ENCODE measurements around the gene IL31. TPM values are rescaled to one million over a fixed set of nuclear protein-coding genes. Genes with fewer than 3 reads are reported as not detected.

Gene IL31
- polyA plus RNA-seq, 10 donors = not detected

DNA sequence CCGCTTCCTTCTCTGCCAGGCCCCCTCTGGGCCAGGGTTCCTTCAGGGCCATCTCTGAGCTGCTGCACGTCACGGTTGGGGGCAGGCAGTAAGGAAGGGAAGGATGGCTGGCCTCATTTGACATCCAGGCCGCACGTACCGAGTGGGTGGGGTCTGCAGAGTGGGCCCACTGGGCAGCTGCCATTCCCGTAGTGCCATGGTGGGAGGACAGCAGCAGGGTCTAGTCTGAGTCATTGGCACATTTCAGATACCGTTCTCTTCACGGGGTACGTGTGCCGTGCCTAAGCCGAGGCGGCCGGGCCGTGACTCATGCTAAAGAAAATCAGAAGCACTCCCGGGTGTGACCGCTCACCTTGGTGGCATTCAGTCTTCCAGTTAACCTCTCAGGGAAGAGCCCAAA is 43.9 kb downstream of the IL31 start:
- DNase-seq = no peak

DNA sequence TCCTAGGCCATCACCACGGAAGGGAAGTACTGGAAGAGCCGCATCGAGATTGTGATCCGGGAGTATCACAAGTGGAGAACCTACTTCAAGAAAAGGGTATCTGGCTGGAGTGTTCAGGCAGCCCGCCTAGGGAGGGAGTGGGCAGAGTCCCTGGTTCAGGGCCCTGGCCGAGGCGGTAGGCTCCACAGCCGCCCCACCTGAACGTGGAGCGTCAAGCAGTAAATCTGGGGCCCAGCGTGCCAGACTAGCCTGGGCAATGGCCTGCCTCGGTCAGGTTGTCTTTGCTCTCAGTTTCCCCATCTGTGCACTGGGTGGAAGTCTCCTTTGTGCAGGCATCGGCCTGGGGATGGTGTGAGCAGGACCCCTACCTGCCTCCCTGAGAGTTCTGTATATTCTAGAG is 44.9 kb downstream of the IL31 start:
- DNase-seq = no peak

DNA sequence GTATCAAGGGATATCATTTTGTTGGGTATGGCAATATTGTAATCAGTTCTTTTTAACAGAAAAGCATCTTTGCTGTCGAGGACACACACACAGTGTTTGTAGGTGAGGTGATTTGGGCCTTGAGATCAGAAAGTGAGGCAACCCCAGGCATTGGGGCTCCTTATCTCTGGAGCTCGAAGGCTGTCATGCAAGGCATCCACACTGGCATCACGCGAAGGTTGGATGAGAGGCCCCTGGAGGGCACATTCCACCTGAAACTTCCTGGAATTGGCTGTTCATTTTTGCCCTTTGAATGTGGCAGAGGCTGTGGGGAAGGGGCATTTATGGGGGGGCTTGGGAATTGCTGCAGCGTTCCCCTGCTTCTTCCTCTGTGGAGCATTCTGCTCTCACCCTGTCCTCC is 45.5 kb downstream of the IL31 start:
- DNase-seq = no peak

DNA sequence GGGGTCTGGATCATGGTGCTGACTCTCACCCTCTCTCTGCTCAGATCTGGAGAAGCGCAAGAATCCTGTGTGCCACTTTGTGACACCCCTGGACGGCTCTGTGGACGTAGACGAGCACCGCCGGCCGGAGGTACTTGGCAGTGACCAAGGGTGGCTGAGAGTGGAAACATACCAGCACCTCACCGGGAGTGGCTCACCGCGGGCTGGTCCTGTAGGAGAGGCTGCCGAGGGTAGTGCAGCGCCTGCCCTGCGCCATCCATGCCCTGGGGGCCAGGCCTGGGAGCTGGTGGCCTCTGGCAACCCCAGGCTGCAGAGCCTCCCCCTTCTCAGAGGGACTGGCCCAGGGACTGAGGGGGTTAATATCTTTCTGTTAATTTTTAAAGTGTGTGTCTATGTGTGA is 46.2 kb downstream of the IL31 start:
- DNase-seq = no peak

DNA sequence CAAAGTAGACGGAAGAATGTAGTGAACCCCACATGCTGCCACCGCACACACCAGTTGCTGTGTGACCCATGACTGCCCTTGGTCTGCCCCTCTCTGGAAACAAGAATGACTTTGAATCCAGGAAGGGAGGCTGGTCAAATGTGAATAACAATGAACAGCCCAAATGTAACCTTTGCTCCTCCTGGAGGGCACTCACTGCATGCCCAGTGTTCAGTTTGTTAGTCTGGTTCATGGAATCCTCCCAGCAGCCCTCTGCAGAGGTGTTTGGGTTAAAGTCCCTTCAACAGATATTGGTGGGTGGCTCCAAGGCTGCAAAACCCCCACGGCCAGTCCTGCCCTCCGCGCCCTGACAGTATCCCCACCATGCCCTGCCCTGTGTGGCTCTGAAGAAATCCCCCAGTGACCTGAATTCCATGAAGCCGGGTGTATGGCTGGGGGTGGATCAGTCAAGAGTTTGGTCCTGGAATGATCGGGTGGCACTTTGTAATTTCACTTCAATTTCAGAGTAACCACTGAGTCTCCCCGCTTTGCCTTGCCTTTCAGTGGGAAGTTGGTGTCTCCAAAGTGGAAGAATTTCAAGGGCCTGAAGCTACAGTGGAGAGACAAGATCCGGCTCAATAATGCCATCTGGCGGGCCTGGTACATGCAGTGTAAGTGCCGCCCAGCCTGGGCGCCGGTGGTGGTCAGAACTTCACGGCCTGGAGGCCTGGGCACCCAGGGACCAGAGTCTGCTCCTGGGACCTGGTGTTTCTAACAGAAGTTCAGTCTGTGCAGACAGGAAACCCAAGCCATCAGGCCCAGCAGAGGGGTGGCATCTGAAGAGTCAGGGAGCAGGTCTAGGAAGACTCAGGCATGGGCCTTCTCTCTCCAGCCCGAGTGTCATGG is 47.1 kb downstream of the IL31 start:
- no peak for DNase-seq

DNA sequence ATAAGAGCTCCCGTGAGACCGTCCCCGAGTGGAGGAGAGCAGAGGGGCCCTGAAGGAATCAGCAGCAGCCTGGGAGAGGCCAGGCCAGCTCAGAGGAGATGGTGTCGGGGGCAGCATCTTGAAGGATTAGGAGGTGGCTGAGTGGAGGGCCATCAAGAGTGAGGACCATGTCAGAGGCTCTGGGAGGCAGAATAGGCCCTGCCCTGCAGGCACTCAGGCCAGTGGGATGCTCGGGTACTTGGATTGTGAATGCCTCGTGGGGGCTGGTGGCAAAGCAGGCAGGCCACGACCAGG is 47.7 kb downstream of the IL31 start:
- DNase-seq = no peak

DNA sequence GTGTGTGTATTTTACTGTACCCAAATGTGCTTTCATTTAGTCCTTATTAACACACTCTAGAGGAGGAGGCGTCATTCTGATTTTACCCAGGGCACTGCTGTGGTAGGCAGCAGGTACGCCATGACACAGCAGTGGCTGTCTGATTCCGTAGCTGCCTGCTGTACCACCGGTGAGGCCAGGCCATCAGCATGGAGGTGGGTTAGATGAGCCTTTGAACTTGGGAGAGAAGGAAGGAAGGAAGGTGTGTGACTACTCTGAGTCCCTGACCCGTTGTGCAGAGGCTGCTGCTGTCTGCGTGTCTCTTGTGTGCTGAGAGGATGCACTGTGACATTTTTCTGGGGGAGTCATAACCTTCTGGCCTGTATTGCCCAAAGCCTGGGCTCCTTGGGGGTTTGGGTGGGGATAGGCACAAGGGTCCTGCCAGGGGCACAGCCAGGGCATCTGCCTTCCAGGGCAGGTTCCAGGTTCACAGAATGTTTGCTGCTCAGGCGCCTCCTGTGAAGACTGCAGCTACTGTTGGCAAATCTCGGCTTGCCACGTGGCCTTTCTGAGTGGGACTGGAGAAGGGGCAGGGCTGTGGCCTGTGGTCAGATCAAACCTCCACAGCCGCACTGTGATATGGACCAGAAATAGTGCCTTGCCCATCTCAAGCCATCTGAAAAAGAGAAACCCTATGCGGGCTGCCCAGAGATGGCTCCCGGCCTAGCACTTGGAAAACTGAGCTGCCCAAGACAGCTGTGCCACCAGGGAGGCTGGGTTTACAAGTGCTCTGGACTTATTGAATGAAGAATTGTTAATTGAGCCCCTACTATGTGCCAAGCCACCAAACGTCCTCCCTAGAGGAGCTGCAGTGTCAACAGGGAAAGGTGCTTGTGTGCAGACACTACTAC is 48.3 kb downstream of the IL31 start:
- DNase-seq = no peak

DNA sequence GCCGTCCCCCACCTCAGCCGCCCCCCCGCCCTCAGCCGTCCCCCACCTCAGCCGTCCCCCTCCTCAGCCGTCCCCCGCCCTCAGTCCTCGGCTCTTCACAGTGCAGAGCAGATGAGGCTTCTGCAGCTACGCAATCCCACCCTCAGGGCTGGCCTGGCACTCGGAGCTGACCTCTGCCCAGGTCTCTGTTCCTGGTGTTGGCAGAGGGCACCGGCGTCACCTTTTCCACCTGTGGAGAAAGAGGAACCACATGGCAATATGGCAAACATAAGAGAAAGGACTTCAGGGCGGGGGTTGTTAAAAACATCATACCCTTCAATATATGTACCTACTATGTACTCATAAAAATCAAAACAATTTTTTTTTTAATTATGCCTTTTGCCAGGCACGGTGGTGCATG is 49.7 kb downstream of the IL31 start:
- no peak for DNase-seq

DNA sequence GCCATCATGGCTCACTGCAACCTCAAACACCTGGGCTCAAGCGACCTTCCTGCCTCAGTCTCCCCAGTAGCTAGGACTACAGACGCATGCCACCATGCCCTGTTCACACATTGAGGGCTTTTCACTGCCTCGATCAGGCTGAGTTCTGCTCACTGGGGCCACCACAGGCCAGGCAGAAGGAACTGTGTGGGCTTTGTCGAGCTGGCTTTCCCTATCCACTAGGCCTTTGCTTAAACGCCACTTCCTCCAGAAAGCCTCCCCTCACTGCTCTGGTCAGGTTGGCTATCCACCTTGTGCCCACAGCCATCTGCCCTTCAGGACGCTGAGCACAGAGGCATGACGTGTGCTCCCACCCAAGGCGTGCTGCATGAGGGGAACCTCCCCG is 50.3 kb downstream of the IL31 start:
- DNase-seq = no peak

DNA sequence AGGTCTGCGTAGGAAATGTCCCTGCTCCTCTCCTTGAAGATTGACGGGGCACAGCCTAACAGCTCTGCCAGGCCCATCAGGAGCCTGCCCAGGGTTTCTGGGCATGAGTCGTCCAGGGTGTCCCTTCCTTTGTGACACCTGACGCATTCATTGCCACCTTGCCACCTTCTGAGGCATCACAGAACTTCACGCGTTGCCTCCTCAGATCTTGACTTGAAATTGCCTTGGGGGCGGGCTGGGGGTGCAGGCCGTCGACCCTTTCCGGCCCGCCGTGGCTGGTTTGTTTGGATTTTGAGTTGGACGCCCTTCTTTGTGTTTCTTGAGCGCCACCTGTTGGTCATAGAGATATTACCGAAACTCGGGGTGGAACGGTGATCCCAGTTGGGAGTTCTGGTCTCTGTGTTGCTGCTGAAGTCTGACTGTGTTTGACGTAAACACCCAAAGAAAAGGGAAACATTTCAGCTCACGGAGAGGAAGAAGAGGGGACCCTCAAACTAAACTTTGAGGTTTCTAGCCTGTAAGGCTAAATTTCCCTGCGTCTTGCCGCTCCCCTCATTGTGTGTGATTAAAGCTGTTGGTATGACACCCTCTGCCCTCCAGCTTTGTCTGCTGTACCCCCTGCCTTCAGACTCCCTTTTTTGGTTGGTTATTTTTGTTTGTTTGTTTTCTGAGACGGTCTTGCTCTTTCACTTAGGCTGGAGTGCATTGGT is 50.8 kb downstream of the IL31 start:
- peak; percentile 71 to 85 (median 75) for DNase-seq

Other genes with a start within 250 kb of the IL31 start
- gene BCL7A, start 152.3 kb downstream of the IL31 start, polyA plus RNA-seq (ENCODE audit: insufficient read length in 10 of 10) = 10 to 100 TPM; 12.5 to 17.5 (median 14.7) TPM
- 10 to 100 TPM; 22.1 to 36.0 (median 28.1) TPM for gene MLXIP, start 95.5 kb downstream of the IL31 start, polyA plus RNA-seq (ENCODE audit: insufficient read length in 10 of 10)
- under 1 TPM in 8 of 10 donors, not detected in 2; 0.22 to 0.80 (median 0.38) TPM for gene LRRC43, start 8.9 kb upstream of the IL31 start, polyA plus RNA-seq (ENCODE audit: insufficient read length in 10 of 10)
- gene B3GNT4, start 29.5 kb upstream of the IL31 start, polyA plus RNA-seq (ENCODE audit: insufficient read length in 10 of 10) = under 1 TPM in 9 of 10 donors, not detected in 1; 0.19 to 0.64 (median 0.48) TPM
- gene DIABLO, start 51.8 kb upstream of the IL31 start, polyA plus RNA-seq (ENCODE audit: insufficient read length in 10 of 10) = 10 to 100 TPM; 25.8 to 43.3 (median 38.0) TPM
- 10 to 100 TPM in 9 of 10 donors, 1 to 10 TPM in 1; 10.0 to 14.0 (median 12.7) TPM for gene VPS33A, start 92.3 kb upstream of the IL31 start, polyA plus RNA-seq (ENCODE audit: insufficient read length in 10 of 10)
- 10 to 100 TPM; 17.1 to 27.6 (median 22.2) TPM for gene CLIP1, start 248.4 kb upstream of the IL31 start, polyA plus RNA-seq (ENCODE audit: insufficient read length in 10 of 10)